ENCODE results near the gene LTB4R2.

LTB4R2 gene

GRCh38 chr14:24309538-24310264, at the start of gene LTB4R2:
Gene LTB4R2, plus strand, starts transcription at chr14:24310140. Its CDS starts 525 bp downstream, at chr14:24310665.
- DNase-seq: no peak

- DNase-seq: no peak
Measured at GRCh38 chr14:24260780-24261157, 49.2 kb upstream of the LTB4R2 start.

GRCh38 chr14:24261256-24261968, 48.5 kb upstream of the LTB4R2 start:
- no peak for DNase-seq

- DNase-seq: no peak
Measured at GRCh38 chr14:24261969-24262327, 48.0 kb upstream of the LTB4R2 start.

GRCh38 chr14:24262821-24263733, 46.9 kb upstream of the LTB4R2 start, which contains the start of gene TGM1:
Gene TGM1, minus strand, starts transcription at chr14:24263177. Its CDS starts 825 bp downstream, at chr14:24262352.
- no peak for DNase-seq

GRCh38 chr14:24263848-24264247, 46.1 kb upstream of the LTB4R2 start:
- no peak for DNase-seq

- no peak for DNase-seq
Measured at GRCh38 chr14:24264298-24264697, 45.6 kb upstream of the LTB4R2 start.

- no peak for DNase-seq
Measured at GRCh38 chr14:24266344-24267244, 43.3 kb upstream of the LTB4R2 start.

- no peak for DNase-seq
Measured at GRCh38 chr14:24267516-24267915, 42.4 kb upstream of the LTB4R2 start.

- no peak for DNase-seq
Measured at GRCh38 chr14:24268225-24268624, 41.7 kb upstream of the LTB4R2 start.

- no peak for DNase-seq
Measured at GRCh38 chr14:24269368-24269767, 40.6 kb upstream of the LTB4R2 start.

GRCh38 chr14:24269910-24270536, 39.9 kb upstream of the LTB4R2 start:
- DNase-seq: no peak

- DNase-seq: no peak
Measured at GRCh38 chr14:24270537-24271133, 39.3 kb upstream of the LTB4R2 start.

- DNase-seq: peak; percentile 69
Measured at GRCh38 chr14:24271134-24271833, 38.7 kb upstream of the LTB4R2 start, which contains the start of gene RABGGTA. Gene RABGGTA, minus strand, starts transcription at chr14:24271597. Its CDS starts 482 bp downstream, at chr14:24271115.

GRCh38 chr14:24271834-24272263, 38.1 kb upstream of the LTB4R2 start:
- DNase-seq: no peak

GRCh38 chr14:24272467-24272866, 37.5 kb upstream of the LTB4R2 start:
- DNase-seq: no peak

GRCh38 chr14:24273422-24273998, 36.4 kb upstream of the LTB4R2 start:
- DNase-seq: no peak

- DNase-seq: no peak
Measured at GRCh38 chr14:24274101-24274543, 35.8 kb upstream of the LTB4R2 start.

GRCh38 chr14:24277071-24277470, 32.9 kb upstream of the LTB4R2 start:
- DNase-seq: no peak

All from NCI-H187 treated with DMSO at 0.1 percent for 48 hours (cell line).